HG02759 (cell line): ENCODE data around the gene NGB.

Experiments
- ATAC-seq: cut with Tn5 transposase; IDR thresholded peaks from one replicate; pipeline ENCODE4 v1.9.1; 2021; ENCODE audit warnings: mild to moderate bottlenecking, moderate library complexity; ENCODE audit not compliant: unreplicated experiment

The NGB gene

GRCh38 chr14:77238996-77239395 lies 32.0 kb downstream of the NGB start:
- ATAC-seq, result no peak

GRCh38 chr14:77238356-77238755 lies 32.6 kb downstream of the NGB start:
- ATAC-seq, result no peak

DNA sequence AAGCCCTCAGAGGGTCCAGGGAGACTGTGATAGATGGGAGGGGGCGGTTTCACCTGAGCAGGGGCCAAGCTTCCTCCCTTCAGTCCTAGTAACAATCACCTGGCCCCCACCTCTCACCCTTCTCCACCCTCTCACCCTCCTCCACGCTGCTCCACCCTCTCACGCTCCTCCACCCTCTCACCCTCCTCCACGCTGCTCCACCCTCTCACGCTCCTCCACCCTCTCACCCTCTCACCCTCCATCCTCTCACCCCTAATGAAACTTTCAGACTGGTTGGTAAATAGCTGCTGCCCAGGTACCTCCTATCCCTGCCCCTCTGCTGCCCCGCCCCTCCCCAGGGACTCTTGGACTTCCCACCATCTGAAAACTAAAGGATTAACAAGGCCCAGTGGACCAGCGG lies 34.2 kb downstream of the NGB start:
- ATAC-seq, result no peak

GRCh38 chr14:77231721-77232120 lies 39.3 kb downstream of the NGB start:
- no peak for ATAC-seq

DNA sequence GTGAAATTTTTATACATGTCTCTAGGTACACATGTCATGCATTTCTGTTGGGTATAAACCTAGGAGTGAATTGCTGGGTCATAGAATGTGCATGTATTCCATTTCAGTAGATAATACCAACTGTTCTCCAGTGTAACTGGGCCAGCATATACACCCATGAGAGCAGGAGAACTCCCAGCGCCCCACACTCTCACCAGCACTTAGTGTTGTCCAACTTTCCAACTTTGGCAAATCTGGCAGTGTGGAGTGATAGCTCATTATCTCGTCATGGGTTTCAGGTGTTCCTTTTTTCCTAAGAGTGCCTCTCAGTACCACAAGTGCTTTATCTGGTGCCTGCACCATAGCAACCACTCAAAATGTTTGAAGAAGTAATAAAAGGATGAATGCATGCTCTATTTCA lies 40.1 kb downstream of the NGB start:
- no peak for ATAC-seq

GRCh38 chr14:77228056-77228455 lies 43.0 kb downstream of the NGB start:
- no peak for ATAC-seq

- no peak for ATAC-seq
These were observed 45.0 kb downstream of the NGB start for GRCh38 chr14:77225892-77226557.

GRCh38 chr14:77225254-77225653 lies 45.8 kb downstream of the NGB start:
- no peak for ATAC-seq

DNA sequence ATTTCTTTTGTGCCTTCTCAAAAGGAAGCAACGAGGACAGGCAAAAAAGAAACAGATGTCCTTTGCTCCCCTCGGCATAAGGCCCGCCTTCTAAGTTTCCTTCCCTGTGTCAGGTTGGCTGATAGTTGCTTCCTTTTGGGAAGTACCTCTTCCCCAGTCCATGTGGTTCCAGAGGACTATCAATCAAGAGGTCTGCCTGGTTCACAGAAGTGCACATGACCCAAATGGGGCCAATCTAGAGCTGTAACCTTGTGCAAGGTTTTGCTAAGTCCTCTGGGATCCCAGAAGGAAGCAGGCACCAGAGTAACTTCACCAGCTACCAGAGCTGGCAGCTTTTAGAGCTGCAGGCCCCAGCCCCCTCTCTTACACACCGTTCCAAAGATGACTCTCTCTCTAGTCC lies 46.8 kb downstream of the NGB start:
- no peak for ATAC-seq

GRCh38 chr14:77222546-77223225 lies 48.3 kb downstream of the NGB start:
- ATAC-seq, result no peak

DNA sequence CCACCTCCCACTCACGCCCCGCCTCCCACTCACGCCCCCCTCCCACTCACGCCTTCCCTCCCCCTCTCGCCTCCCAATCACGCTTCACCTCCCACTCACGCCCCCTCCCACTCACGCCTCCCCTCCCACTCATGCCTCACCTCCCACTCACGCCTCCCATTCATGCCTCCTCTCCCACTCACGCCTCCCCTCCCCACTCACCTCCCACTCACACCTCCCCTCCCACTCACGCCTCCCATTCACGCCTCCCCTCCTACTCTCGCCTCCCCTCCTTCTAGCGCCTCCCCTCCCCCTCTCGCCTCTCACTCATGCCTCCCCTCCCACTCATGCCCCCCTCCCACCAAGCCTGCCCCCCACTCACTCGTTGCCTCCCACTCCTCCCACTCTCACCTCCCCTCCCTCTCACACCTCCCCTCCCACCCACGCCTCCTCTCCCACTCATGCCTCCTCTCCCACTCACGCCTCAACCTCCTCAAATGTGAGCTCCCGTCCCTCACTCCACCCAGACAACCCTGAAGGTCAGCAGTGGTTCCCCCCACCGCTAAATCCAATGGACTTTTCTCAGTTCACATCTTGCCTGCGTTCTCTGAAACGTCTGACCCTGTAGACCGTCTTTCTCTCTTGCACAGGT lies 49.6 kb downstream of the NGB start:
- ATAC-seq, result no peak

- ATAC-seq, result no peak
These were observed 50.6 kb downstream of the NGB start for GRCh38 chr14:77220246-77221017.

GRCh38 chr14:77219591-77219990 lies 51.4 kb downstream of the NGB start:
- ATAC-seq, result no peak

GRCh38 chr14:77217551-77217950 lies 53.5 kb downstream of the NGB start:
- ATAC-seq, result no peak
